ENCODE measurements around the gene PCGF3.

The PCGF3 gene

DNA sequence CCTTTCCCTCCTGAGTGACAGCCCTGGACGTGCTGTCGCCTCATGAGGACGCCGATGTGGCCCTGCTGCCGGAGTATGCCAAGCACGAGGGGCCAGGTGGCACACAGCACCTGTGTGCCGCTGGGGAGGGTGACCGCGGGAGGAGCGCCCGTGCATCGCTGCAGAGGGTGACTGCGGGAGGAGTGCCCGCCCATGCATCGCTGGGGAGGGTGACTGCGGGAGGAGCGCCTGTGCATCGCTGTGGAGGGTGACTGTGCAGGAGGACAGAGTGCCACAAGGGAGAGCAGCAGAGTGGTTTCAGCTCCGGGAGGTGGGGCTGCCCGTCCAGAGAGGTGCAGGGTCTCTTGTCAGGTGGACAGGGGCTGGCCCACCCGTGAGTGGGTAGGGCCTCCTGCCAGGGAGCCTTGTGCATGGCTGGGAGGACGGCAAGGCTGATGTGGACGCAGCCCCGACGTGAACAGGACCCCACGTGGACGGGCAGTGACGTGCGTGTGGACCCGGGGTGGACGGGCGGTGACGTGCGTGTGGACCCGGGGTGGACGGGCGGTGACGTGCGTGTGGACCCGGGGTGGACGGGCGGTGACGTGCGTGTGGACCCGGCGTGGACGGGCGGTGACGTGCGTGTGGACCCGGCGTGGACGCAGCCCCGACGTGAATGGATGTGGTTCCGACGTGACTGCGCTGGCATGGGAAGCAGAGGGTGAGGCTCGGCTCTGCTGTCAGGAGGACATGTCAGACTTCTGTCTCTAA lies 14.7 kb downstream of the PCGF3 start:
- intact Hi-C loops (cut with DNase I; ENCODE audit: low total_unique reads): no loop called here
- no peak overlapping the region for H3K4me3 ChIP-seq
- peaks cover 0 to 9% (median 0%) of the 10 kb centered on the region in 4 donors for H3K4me1 ChIP-seq
- no peaks in the 10 kb centered on the region for H3K27me3 ChIP-seq
- no peak for DNase-seq
- no peaks in the 10 kb centered on the region for H3K9me3 ChIP-seq
- peaks cover 0 to 16% (median 12%) of the 10 kb centered on the region in 3 donors for H3K36me3 ChIP-seq
- TF ChIP-seq, protein P1, sequence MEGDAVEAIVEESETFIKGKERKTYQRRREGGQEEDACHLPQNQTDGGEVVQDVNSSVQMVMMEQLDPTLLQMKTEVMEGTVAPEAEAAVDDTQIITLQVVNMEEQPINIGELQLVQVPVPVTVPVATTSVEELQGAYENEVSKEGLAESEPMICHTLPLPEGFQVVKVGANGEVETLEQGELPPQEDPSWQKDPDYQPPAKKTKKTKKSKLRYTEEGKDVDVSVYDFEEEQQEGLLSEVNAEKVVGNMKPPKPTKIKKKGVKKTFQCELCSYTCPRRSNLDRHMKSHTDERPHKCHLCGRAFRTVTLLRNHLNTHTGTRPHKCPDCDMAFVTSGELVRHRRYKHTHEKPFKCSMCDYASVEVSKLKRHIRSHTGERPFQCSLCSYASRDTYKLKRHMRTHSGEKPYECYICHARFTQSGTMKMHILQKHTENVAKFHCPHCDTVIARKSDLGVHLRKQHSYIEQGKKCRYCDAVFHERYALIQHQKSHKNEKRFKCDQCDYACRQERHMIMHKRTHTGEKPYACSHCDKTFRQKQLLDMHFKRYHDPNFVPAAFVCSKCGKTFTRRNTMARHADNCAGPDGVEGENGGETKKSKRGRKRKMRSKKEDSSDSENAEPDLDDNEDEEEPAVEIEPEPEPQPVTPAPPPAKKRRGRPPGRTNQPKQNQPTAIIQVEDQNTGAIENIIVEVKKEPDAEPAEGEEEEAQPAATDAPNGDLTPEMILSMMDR (IDR thresholded peaks at IDR 0.05): no peak
- H3K27ac ChIP-seq: no peak overlapping the region

DNA sequence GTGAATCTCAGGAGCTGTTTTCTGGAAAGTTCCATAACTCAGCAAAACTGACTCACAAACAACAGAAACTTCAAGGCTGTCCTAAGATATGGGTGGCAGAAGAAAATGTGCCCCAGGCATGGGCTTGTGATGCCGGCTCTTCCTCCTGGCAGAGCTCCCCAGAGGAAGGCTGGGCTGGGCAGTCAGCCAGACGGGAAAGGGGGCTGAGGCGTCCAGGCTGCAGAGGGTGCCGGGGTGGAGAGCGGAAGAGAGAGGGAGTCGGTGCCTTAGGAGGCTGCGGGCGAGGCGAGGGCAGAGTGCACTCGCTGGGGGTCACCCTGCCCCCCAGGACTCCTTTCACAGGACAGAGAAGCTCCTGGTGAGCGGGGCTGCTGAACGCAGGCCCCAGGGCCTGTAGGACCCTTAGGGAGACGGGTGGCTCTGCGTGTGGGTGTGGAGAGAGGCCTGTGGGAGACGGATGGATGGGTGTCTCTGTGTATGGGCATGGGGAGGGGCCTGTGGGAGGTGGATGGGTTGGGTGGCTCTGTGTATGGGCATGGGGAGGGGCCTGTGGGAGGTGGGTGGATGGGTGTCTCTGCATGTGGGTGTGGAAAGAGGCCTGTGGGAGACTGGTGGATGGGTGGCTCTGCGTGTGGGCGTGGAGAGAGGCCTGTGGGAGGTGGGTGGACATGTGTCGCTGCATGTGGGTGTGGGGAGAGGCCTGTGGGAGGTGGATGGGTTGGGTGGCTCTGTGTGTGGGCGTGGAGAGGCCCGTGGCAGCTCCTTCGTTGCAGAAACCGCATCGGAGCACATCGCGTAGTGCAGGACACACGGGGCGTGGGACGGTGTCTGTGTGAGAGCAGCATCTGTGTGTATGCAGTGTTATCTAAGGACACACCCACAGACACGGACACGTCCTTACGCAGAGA lies 15.9 kb downstream of the PCGF3 start:
- H3K36me3 ChIP-seq: peaks cover 0 to 16% (median 12%) of the 10 kb centered on the region in 3 donors
- H3K4me3 ChIP-seq: no peak overlapping the region
- DNase-seq: no peak
- TF ChIP-seq, protein P1 (IDR thresholded peaks at IDR 0.05): no peak
- H3K27me3 ChIP-seq: no peaks in the 10 kb centered on the region
- H3K27ac ChIP-seq: no peak overlapping the region
- intact Hi-C loops (cut with DNase I; ENCODE audit: low total_unique reads): no loop called here
- H3K9me3 ChIP-seq: no peaks in the 10 kb centered on the region
- peaks cover 0 to 16% (median 5%) of the 10 kb centered on the region in 4 donors for H3K4me1 ChIP-seq

DNA sequence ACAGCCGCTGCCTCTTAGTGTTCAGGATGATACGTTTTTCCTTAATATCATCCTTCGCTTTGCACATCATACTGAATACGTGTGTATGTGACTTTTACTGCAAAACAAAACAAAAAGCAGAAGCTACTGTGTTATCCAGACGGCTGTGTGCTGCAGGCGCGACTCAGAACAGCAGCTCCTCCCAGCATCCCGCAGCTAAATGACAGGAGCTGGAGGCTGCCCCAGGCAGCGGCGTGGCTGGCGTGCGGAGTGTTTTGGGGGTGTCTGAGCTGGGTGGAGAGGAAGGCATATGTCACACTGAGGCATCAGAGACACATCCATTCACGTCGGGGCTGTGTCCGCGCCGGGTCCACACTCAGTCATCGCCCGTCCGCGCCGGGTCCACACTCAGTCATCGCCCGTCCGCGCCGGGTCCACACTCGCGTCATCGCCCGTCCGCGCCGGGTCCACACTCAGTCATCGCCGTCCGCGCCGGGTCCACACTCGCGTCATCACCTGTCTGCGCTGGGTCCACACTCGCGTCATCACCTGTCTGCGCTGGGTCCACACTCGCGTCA lies 16.6 kb downstream of the PCGF3 start:
- intact Hi-C loops (cut with DNase I; ENCODE audit: low total_unique reads): no loop called here
- TF ChIP-seq, protein P1 (IDR thresholded peaks at IDR 0.05): no peak
- Histone ChIP-seq H3K4me3 (no peak overlapping the region), H3K27ac (no peak overlapping the region), H3K36me3 (peaks cover 0 to 16% (median 12%) of the 10 kb centered on the region in 3 donors), H3K27me3 (no peaks in the 10 kb centered on the region), H3K9me3 (no peaks in the 10 kb centered on the region), H3K4me1 (peaks cover 0 to 21% (median 8%) of the 10 kb centered on the region in 4 donors)
- no peak for DNase-seq

DNA sequence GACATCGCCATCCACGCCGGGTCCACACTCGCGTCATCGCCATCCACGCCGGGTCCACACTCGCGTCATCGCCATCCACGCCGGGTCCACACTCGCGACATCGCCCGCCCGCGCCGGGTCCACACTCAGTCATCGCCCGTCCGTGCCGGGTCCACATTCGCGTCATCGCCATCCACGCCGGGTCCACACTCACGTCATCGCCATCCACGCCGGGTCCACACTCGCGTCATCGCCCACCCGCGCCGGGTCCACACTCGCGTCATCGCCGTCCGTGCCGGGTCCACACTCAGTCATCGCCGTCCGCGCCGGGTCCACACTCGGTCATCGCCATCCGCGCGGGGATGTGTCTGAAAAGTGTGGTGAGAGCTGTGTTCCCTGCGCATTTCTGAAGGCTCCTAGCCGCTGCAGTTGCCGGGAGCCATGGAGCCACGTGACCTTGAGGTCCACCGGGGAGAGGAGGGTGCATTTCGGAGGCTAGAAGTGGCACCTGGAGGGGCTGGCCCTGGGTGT lies 17.3 kb downstream of the PCGF3 start:
- Histone ChIP-seq H3K27me3 (no peaks in the 10 kb centered on the region), H3K4me3 (no peak overlapping the region), H3K27ac (no peak overlapping the region), H3K9me3 (no peaks in the 10 kb centered on the region), H3K36me3 (peaks cover 0 to 16% (median 12%) of the 10 kb centered on the region in 3 donors), H3K4me1 (peaks cover 0 to 21% (median 8%) of the 10 kb centered on the region in 4 donors)
- intact Hi-C loops (cut with DNase I; ENCODE audit: low total_unique reads): no loop called here
- no peak for DNase-seq
- TF ChIP-seq, protein P1 (IDR thresholded peaks at IDR 0.05): no peak

DNA sequence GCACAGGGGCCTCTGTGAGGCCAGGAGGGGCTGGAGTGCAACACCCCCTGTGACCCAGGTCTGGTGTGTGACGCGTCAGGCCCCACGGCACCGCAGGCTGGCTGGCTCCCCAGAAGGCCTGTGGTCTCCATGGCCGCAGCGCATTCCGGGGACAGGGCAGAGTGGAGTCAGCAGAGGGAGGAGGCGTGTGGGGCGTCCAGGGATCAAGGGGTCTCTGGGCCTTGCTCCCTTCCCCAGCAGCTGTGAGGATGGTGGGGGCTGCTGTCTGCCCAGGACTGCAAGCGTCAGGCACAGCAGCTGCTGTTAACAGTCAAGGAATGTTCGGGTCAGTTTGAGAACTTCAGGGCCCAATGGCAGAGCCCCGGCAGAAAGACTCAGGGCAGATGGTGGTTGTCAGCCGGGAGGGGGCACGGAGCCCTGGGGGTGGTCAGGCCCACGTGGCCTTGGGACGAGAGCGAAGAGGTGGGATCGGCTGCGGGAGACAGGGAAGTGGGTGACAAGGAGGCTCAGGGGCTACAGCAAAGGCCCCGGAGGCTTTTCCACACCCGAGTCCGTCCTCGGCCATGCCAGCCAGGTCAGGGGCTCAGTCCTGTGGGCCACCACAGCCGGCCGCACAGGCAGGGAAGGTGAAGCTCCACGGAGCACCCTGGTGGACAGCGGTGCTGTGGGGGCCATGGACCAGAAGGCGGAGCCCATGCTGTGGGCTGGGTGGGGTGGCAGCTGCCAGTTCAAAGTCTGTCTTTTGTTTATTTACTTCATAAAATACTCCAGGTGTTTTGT lies 18.3 kb downstream of the PCGF3 start:
- no peak overlapping the region for H3K27ac ChIP-seq
- H3K4me1 ChIP-seq: peaks cover 0 to 21% (median 8%) of the 10 kb centered on the region in 4 donors
- intact Hi-C loops (cut with DNase I; ENCODE audit: low total_unique reads): no loop called here
- peaks cover 0 to 16% (median 12%) of the 10 kb centered on the region in 3 donors for H3K36me3 ChIP-seq
- H3K9me3 ChIP-seq: no peaks in the 10 kb centered on the region
- DNase-seq: no peak
- no peak overlapping the region for H3K4me3 ChIP-seq
- H3K27me3 ChIP-seq: no peaks in the 10 kb centered on the region
- TF ChIP-seq, protein P1 (IDR thresholded peaks at IDR 0.05): no peak
